LNCaP clone FGC (cell line): ENCODE results near the gene IER5.

Source experiments
- DNase-seq: peaks from one replicate; pipeline ENCODE4 v3.0.0-alpha.2; 2011; ENCODE audit warnings: low read depth
- H3K4me3 ChIP-seq: 2 replicates; pipeline ENCODE4 v1.5.1; 2011; ENCODE audit warnings: mild to moderate bottlenecking, low read depth, low read length, control low read depth
- TF ChIP-seq, protein P1 (sequence below): IDR thresholded peaks from 2 replicates; pipeline ENCODE4 v1.5.1; 2012; ENCODE audit warnings: mild to moderate bottlenecking; ENCODE audit not compliant: control insufficient read depth, insufficient read depth; ENCODE audit errors: extremely low read depth

Gene IER5

DNA sequence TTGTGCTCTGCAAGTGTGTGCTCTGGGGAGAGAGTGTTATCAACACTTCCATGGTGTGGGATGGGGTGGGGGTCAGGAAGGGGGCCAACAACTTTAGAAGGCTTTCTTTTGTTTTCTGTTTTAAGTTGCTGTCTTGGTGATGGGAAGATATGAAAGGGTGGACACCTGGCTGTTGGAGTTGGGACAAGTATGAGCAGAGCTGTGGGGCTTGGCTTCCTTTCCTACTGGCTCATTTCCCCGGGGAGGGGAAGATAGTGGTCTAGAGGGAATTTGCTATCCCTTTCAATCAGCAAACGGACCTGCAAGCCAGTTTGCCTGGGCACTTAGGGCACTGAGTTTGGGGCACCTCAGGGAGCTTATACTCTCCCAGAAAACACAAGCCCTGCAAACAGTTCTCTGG lies 19.2 kb downstream of the IER5 start:
- no peak for DNase-seq
- no peak overlapping the region for H3K4me3 ChIP-seq
- TF ChIP-seq, protein P1, sequence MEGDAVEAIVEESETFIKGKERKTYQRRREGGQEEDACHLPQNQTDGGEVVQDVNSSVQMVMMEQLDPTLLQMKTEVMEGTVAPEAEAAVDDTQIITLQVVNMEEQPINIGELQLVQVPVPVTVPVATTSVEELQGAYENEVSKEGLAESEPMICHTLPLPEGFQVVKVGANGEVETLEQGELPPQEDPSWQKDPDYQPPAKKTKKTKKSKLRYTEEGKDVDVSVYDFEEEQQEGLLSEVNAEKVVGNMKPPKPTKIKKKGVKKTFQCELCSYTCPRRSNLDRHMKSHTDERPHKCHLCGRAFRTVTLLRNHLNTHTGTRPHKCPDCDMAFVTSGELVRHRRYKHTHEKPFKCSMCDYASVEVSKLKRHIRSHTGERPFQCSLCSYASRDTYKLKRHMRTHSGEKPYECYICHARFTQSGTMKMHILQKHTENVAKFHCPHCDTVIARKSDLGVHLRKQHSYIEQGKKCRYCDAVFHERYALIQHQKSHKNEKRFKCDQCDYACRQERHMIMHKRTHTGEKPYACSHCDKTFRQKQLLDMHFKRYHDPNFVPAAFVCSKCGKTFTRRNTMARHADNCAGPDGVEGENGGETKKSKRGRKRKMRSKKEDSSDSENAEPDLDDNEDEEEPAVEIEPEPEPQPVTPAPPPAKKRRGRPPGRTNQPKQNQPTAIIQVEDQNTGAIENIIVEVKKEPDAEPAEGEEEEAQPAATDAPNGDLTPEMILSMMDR: no peak

DNA sequence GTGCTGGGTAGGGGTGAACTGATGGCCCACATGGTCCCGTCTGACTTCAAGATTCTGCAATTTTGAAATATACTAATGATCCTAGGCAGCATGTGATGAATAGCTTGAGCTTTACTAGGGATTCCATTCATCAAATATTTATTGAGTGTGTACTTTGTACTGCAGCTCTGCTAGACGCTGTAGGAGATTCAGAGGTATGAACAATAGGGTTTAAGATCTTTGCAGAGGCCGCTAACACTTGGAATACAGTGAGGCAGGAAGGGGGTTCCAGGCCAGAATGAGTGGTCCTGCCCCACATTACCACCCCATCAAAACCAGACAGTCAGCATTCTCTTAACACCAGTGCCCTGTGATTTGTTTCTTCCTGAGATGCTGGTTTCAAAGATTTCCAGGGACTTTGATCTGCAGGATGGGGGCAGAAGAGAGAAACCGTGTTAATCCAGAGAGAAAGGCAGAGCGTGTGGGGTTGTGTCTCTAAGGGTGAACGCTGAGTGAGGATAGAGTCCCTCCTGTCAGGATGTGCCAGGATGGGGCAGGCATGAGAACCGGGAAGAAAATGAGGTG lies 19.9 kb downstream of the IER5 start:
- no peak for DNase-seq
- TF ChIP-seq, protein P1: no peak

DNA sequence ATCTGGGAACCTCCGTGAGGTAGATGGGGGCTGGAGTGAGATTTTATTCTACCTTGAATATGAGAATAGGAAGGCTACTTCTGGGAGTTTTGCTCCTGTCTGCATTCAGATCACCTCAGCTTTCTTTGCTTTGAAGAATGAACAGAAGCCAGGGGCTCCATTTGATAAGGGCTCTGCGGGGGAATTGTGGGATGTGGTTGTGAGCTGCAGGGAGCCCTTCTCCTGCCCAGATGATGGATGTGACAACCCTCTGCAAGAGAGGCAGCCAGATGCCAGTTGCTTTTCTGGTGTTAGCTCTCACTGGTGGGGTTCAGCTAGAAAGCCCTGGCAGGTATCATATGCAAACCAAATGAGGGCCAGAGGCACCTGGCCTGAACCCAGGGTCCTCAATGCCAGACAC lies 21.5 kb downstream of the IER5 start:
- H3K4me3 ChIP-seq: no peak overlapping the region
- DNase-seq: no peak
- TF ChIP-seq, protein P1: no peak

More for the DNA sequence above, 19.9 kb downstream of the IER5 start:
- H3K4me3 ChIP-seq: no peak overlapping the region

DNA sequence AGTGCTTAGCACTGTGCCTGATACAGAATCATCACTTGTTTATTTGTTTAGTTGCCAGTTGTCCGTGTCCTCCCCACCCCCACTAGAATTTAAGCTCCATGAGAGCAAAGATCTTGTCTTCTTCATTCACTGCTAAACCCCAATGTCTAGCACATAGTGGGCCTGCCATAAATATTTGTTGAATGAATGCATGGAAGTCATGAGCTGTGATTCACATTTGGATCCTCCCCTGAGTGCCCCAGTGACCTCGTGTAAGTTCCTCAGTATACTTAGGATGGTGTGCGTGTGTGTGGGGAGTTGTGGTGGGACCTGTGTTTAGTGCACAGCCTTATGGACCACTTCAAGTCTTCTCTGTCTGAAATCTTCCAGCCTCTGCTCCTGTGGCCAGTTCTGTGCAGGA lies 23.1 kb downstream of the IER5 start:
- DNase-seq: no peak
- H3K4me3 ChIP-seq: no peak overlapping the region
- TF ChIP-seq, protein P1: no peak

DNA sequence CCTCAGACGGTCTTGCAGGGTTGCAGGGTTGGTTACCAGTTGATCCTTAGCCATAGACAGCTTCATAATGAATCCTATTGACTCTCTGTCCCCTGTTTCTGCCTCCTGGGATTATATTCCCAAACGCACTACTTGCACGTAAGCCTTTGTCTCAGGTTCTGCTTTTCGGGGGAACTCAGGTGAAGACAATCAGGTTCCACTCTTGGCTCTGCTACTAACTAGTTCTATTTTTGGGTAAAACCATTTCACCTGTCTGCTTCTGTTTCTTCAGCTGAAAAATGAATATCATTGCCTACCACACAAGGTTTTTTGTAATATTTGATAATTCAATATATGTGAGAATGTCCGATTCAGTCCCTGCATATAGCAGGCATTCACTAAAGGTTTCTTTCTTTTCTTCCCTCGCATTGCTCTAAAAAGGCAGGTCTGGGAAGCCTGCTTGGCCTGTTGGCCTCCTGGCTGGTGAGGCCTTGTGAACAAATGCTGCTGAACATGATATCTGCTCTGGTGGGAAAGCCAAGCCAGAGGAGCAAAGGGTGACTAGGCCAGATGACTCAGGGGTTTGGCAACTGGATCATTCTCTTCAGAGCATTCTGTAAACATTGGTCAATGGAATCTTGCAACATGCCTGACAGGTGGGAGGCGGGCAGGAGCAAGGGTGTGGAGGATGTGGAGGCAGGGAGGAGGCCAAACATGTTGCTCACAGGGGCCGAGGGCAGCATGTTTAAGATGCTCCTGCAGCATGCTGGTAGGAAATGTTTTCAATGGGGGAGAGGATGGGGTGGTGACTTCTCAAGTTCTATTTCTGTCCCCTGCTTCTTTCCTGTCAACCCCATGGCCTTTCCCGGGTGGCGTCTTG lies 23.8 kb downstream of the IER5 start:
- no peak overlapping the region for H3K4me3 ChIP-seq
- TF ChIP-seq, protein P1: no peak
- DNase-seq: peak; percentile 61

DNA sequence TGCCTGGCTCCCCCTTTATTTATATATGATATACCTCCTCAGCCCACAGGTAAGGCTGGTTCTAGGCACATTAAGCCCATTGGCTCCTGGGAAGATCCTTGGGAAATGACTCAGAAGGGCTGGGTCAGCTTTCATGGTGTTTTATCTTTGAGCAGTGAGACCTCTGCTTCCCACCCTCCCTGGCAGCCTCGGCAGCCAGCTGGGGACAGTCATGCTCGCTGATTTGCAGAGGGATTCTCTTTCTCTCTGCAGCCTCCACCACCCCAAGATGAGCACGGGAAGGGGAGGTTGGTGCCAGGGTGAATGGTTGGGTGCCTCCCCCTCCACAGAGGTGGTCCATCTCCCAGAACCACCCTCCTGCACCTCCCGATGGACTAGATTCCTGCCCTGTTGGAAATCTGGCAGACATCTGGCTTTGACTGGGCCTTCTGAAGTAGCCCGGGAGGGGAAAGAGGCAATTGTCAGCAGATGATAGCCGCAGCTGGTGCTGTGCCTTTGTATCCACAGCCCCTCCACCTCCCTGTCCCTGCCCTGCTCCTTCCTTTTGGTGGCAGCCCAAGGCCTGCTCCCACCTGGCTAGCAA lies 24.6 kb downstream of the IER5 start:
- H3K4me3 ChIP-seq: no peak overlapping the region
- TF ChIP-seq, protein P1: no peak
- no peak for DNase-seq
